Measurements from ENCODE around the gene MCTP1. TPM values are rescaled to one million over a fixed set of nuclear protein-coding genes. Genes with fewer than 3 reads are reported as not detected.

The MCTP1 gene
- total and polyA plus RNA-seq, 2 of the 13 experiments (the other 11 are each of a cell fraction or from before 2014, with no cell fraction given): 0.15 to 0.48 TPM

DNA sequence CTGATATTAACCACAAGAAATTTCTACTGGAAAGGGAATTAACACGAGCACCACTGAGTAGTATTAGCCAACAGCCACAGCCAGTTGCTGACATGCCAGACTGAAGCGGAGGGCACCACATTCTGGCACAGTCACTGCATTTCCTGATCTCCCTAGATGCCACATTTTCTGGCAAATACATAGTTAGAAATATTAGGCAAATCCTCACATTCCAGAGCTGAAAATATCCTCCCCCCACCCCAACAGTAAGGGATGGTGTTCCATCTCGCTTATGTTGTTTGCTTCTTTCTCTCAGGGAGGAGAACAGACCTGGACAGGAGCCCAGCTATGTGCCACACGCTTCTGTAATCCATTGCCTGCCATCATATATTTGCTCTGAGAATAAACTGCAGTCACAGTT is 32.8 kb upstream of the MCTP1 start (continued):
- no peak for TF ChIP-seq KLF15 (CRISPR knock-in tag; IDR thresholded peaks at IDR 0.05; ENCODE audit: borderline replicate concordance)
- TF ChIP-seq ISX (CRISPR knock-in tag; conservative IDR thresholded peaks at IDR 0.05): no peak
- TF ChIP-seq XBP1 (CRISPR knock-in tag; IDR thresholded peaks at IDR 0.05): no peak
- no peak for TF ChIP-seq GPN1 (CRISPR knock-in tag; IDR thresholded peaks at IDR 0.05; ENCODE audit: borderline replicate concordance)
- TF ChIP-seq, protein P1, sequence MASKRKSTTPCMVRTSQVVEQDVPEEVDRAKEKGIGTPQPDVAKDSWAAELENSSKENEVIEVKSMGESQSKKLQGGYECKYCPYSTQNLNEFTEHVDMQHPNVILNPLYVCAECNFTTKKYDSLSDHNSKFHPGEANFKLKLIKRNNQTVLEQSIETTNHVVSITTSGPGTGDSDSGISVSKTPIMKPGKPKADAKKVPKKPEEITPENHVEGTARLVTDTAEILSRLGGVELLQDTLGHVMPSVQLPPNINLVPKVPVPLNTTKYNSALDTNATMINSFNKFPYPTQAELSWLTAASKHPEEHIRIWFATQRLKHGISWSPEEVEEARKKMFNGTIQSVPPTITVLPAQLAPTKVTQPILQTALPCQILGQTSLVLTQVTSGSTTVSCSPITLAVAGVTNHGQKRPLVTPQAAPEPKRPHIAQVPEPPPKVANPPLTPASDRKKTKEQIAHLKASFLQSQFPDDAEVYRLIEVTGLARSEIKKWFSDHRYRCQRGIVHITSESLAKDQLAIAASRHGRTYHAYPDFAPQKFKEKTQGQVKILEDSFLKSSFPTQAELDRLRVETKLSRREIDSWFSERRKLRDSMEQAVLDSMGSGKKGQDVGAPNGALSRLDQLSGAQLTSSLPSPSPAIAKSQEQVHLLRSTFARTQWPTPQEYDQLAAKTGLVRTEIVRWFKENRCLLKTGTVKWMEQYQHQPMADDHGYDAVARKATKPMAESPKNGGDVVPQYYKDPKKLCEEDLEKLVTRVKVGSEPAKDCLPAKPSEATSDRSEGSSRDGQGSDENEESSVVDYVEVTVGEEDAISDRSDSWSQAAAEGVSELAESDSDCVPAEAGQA (IDR thresholded peaks at IDR 0.05; ENCODE audit: low read depth): no peak
- TF ChIP-seq, protein P1 (CRISPR knock-in tag; IDR thresholded peaks at IDR 0.05; ENCODE audit: borderline replicate concordance): no peak
- no peak for TF ChIP-seq ZNF143 (CRISPR knock-in tag; IDR thresholded peaks at IDR 0.05)
- TF ChIP-seq NFE2L1 (CRISPR knock-in tag; IDR thresholded peaks at IDR 0.05; ENCODE audit: borderline replicate concordance): no peak

DNA sequence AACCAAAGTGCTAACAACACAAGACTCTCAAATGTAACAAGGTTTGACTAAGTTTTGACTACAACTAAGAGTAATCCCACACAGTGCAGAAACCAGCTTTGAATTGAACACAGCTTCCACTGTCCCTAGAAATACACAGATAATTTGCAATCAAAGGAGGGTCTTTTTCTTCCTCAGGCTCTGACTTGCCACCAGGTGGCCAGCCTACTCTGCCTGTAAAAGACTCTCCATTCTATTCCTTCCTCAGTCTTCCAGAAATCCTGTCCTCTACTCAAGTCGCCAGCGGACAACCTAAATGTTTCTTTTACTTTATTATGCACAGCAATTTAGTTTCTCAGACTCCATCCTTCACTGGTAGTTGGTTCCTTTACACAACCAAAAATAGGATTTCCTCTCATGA is 32.2 kb upstream of the MCTP1 start:
- BruUV-seq (replicated peaks): no TSS peak
- no peaks in the 10 kb centered on the region for H3K4me1 ChIP-seq (ENCODE audit: insufficient read depth, low read length)
- H4K20me1 ChIP-seq (ENCODE audit: insufficient read depth, low read length): no peaks in the 10 kb centered on the region
- H2AFZ ChIP-seq (ENCODE audit: low read length): no peak overlapping the region
- H3K9ac ChIP-seq (ENCODE audit: insufficient read depth, low read depth, low read length): no peak overlapping the region
- no peak overlapping the region for H3K4me3 ChIP-seq (replicated peaks in 1 of 3; ENCODE audit: insufficient read depth in 1 of 3, low read depth in 2 of 3, low read length in 3 of 3)
- H3K27ac ChIP-seq (ENCODE audit: extremely low read length, insufficient read depth, low read length): no peak overlapping the region
- in situ Hi-C loops (cut with HindIII; ENCODE audit: extremely low pct_ligation_motif_present, low pct_unique_long_range_greater_than_20kb) (no loop called here), intact Hi-C loops (cut with micrococcal nuclease; ENCODE audit: unreplicated experiment) (no loop called here)
- no peak overlapping the region for H3K4me2 ChIP-seq (ENCODE audit: low read depth, low read length)
- CTCF ChIA-PET (ENCODE audit: low intra/inter-chr PET ratio, low total read pairs): no interaction called here
- peaks cover 0 to 6% of the 10 kb centered on the region in 2 experiments; a peak in 2 of 5 replicates for H3K27me3 ChIP-seq (ENCODE audit: control insufficient read depth in 1 of 2, insufficient read depth in 2 of 2, low read length in 2 of 2)
- POLR2A ChIA-PET: no interaction called here
- FAIRE-seq (no peak), ATAC-seq (no peak), DNase-seq (ENCODE audit: low spot score) (no peak)
- WGBS (ENCODE audit: low lambda C conversion rate): 78% methylated on average over 2 of the region's 2 CpGs
- H3K79me2 ChIP-seq (ENCODE audit: insufficient read depth, low read length): no peaks in the 10 kb centered on the region
- no peaks in the 10 kb centered on the region for H3K36me3 ChIP-seq (replicated peaks in 1 of 2; ENCODE audit: control insufficient read depth in 1 of 2, insufficient read depth in 2 of 2, low read length in 2 of 2)
- H3K9me3 ChIP-seq (ENCODE audit: low read length): no peaks in the 10 kb centered on the region
- no peak for TF ChIP-seq ZNF709 (CRISPR knock-in tag; IDR thresholded peaks at IDR 0.05)
- TF ChIP-seq, protein P2, sequence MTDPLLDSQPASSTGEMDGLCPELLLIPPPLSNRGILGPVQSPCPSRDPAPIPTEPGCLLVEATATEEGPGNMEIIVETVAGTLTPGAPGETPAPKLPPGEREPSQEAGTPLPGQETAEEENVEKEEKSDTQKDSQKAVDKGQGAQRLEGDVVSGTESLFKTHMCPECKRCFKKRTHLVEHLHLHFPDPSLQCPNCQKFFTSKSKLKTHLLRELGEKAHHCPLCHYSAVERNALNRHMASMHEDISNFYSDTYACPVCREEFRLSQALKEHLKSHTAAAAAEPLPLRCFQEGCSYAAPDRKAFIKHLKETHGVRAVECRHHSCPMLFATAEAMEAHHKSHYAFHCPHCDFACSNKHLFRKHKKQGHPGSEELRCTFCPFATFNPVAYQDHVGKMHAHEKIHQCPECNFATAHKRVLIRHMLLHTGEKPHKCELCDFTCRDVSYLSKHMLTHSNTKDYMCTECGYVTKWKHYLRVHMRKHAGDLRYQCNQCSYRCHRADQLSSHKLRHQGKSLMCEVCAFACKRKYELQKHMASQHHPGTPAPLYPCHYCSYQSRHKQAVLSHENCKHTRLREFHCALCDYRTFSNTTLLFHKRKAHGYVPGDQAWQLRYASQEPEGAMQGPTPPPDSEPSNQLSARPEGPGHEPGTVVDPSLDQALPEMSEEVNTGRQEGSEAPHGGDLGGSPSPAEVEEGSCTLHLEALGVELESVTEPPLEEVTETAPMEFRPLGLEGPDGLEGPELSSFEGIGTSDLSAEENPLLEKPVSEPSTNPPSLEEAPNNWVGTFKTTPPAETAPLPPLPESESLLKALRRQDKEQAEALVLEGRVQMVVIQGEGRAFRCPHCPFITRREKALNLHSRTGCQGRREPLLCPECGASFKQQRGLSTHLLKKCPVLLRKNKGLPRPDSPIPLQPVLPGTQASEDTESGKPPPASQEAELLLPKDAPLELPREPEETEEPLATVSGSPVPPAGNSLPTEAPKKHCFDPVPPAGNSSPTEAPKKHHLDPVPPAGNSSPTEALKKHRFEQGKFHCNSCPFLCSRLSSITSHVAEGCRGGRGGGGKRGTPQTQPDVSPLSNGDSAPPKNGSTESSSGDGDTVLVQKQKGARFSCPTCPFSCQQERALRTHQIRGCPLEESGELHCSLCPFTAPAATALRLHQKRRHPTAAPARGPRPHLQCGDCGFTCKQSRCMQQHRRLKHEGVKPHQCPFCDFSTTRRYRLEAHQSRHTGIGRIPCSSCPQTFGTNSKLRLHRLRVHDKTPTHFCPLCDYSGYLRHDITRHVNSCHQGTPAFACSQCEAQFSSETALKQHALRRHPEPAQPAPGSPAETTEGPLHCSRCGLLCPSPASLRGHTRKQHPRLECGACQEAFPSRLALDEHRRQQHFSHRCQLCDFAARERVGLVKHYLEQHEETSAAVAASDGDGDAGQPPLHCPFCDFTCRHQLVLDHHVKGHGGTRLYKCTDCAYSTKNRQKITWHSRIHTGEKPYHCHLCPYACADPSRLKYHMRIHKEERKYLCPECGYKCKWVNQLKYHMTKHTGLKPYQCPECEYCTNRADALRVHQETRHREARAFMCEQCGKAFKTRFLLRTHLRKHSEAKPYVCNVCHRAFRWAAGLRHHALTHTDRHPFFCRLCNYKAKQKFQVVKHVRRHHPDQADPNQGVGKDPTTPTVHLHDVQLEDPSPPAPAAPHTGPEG (CRISPR knock-in tag; IDR thresholded peaks at IDR 0.05): no peak
- TF ChIP-seq ZBTB43 (CRISPR knock-in tag; conservative IDR thresholded peaks at IDR 0.05): no peak
